RWPE1 (cell line): ENCODE results near the gene UGP2.

Experiments used
- CTCF ChIA-PET: fragments of 350-600 bp; sonication (Branson Sonifier 250); formaldehyde crosslinking; extraction: SDS; loops from one replicate; lab custom pipeline; 2021; lab: Yijun Ruan, JAX
- POLR2A ChIA-PET: fragments of 400-600 bp; formaldehyde crosslinking; extraction: SDS; loops from one replicate; lab custom pipeline; 2020; ENCODE audit warnings: antibody characterized with exemption; ENCODE audit not compliant: low non-redundant PET; lab: Yijun Ruan, JAX
- DNase-seq: peaks from one replicate; pipeline ENCODE4 v3.0.0; 2012; ENCODE audit warnings: low spot score
- H3K27ac ChIP-seq: fragments of 450-650 bp; 2 replicates; pipeline ENCODE4 v1.5.1; 2017
- CTCF ChIP-seq: fragments of 450-650 bp; conservative IDR thresholded peaks from 2 replicates; pipeline ENCODE4 v1.5.1; 2017; ENCODE audit warnings: low read depth, mild to moderate bottlenecking

UGP2 gene

GRCh38 chr2:63850649-63851048 is 9.0 kb downstream of the UGP2 start:
- DNase-seq, result no peak
- H3K27ac ChIP-seq, result no peak overlapping the region
- CTCF ChIA-PET, result no interaction called here
- no peak for TF ChIP-seq CTCF
- POLR2A ChIA-PET, result no interaction called here

GRCh38 chr2:63851691-63852311 is 10.1 kb downstream of the UGP2 start:
- DNase-seq, result no peak
- CTCF ChIA-PET, result no interaction called here
- no peak overlapping the region for H3K27ac ChIP-seq
- TF ChIP-seq CTCF, result no peak
- POLR2A ChIA-PET, result no interaction called here

GRCh38 chr2:63853527-63854310 is 12.0 kb downstream of the UGP2 start:
- DNase-seq, result no peak
- ChIA-PET POLR2A (no interaction called here), CTCF (no interaction called here)
- H3K27ac ChIP-seq, result no peak overlapping the region
- no peak for TF ChIP-seq CTCF

- no peak for TF ChIP-seq CTCF
- no peak overlapping the region for H3K27ac ChIP-seq
- ChIA-PET POLR2A (no interaction called here), CTCF (interaction anchor here (0.5 to 1.0 kb wide), 2 partner anchors 164 to 577 kb away, joined by 3 read pairs; no protein-coding TSS in a partner anchor)
- DNase-seq, result no peak
These were observed 14.0 kb downstream of the UGP2 start for GRCh38 chr2:63855418-63856302.

GRCh38 chr2:63856303-63856603 is 14.6 kb downstream of the UGP2 start:
- POLR2A ChIA-PET, result no interaction called here
- no peak for TF ChIP-seq CTCF
- no peak for DNase-seq
- CTCF ChIA-PET, result interaction anchor here (0.5 to 1.0 kb wide), 2 partner anchors 164 to 577 kb away, joined by 3 read pairs; no protein-coding TSS in a partner anchor
- H3K27ac ChIP-seq, result no peak overlapping the region

- no peak for DNase-seq
- POLR2A ChIA-PET, result no interaction called here
- CTCF ChIA-PET, result interaction anchor here (1.0 kb wide), 1 partner anchor 269 kb away, joined by 3 read pairs; no protein-coding TSS in a partner anchor
- TF ChIP-seq CTCF, result no peak
- no peak overlapping the region for H3K27ac ChIP-seq
These were observed 16.6 kb downstream of the UGP2 start for GRCh38 chr2:63858291-63858690.
